HG02970 (cell line): ENCODE data around the gene ARHGEF10L.

Experiments
- ATAC-seq: cut with Tn5 transposase; IDR thresholded peaks from one replicate; pipeline ENCODE4 v1.9.1; 2021; ENCODE audit warnings: mild to moderate bottlenecking, moderate library complexity, moderate number of reproducible peaks; ENCODE audit not compliant: unreplicated experiment, low FRiP score

Gene ARHGEF10L

GRCh38 chr1:17648457-17649145 lies 109.1 kb downstream of the ARHGEF10L start:
- ATAC-seq = no peak

GRCh38 chr1:17649371-17650106 lies 110.0 kb downstream of the ARHGEF10L start:
- no peak for ATAC-seq

DNA sequence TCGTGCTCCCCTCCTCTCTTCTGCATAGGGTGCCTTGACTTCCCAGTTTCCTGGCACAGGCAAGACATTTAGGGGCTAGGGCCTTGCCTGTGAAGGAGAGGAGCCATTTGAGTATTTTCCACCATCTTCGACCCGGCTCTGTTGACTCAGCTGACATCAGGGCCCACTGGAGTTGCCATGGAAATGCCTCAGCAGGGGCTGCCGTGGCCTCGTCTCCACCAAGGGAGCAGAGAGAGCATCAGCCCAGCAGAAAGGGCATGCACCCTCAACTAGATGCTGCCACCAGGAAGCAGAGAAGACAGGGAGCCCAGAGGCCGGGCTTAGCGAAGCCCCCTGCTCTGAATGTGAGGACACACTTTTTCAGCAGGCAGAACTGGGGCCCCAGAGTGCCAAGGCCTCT lies 113.8 kb downstream of the ARHGEF10L start:
- ATAC-seq = no peak

DNA sequence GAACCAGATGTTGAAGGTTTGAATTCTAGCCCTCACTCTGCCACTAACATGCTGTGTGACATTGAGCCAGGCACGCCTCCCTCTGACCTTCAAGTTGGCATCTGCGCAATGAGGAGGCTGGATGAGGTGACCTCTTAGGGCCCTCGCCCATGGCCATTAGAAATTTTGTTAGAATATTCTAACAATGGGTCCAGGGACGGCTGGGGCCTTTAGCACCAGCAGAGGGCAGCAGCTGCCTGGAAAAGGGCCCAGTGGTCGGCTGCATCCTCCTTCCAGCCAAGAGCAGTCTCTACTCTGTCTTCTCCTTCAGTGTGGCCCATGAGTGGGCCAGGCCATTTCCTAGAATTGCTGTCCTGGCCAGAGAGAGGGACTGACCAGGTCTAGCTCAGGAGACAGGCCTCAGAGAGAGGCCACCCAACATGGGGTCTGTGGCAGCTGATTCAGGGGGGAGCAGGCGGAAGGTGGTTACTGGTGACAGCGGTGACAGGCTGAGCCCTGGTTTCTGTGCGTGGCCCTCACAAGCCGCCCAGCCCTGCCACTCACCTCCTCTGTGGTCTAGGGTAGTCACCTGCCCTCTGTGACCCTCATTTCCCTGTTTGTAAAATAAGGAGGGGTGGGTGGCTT lies 114.3 kb downstream of the ARHGEF10L start:
- ATAC-seq = no peak

DNA sequence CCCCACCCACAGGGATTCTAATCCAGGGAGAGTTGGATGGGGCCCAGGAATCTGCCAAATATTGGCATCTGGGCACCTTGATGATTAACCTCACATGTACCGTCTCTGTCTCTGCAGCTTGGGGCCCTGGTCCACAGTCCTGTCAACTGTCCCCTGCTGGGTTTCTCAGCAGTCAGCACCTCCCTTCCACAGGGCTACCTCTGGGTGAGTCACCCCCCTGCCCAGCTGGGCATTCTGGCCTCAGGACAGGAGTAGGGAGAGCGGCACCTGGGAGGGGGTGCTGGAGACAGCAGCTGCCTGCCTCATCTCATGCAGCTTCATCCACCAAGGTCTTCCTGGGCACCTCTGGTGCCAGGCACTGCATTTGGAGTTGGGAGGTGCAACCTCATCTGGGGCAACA lies 115.0 kb downstream of the ARHGEF10L start:
- no peak for ATAC-seq

DNA sequence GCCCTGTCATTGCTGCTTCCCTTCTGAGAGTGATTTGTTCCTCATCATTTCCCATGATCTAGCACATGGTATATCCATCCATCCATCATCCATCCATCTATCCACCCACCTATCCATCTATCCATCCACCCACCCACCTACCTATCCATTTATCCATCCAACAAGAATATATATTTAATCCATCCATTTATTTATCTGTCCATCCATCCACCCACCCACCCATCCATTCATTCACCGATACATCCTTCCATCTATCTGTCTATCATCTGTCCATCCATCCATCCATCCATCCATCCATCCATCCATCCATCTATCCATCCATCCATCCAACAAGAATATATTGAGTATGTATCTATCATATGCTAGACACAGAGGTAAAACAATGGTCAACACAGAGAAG lies 115.7 kb downstream of the ARHGEF10L start:
- no peak for ATAC-seq

DNA sequence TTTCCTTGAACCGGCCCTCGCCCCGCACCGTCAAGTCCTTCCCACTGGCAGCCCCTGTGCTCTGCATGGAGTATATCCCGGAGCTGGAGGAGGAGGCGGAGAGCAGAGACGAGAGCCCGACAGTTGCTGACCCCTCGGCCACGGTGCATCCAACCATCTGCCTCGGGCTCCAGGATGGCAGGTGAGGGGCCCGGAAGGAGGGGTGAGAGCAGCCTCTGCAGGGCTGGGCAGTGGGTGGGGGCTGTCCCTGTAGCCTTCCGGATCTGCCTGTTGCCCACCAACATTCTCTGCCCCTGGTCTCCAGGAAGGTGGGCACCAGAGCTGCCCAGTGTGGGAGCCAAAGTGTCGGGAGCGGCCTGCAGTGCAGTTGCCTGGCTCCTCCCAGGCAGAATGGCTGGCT lies 116.4 kb downstream of the ARHGEF10L start:
- ATAC-seq = no peak

- no peak for ATAC-seq
Observed at GRCh38 chr1:17657436-17657835, 117.9 kb downstream of the ARHGEF10L start.

DNA sequence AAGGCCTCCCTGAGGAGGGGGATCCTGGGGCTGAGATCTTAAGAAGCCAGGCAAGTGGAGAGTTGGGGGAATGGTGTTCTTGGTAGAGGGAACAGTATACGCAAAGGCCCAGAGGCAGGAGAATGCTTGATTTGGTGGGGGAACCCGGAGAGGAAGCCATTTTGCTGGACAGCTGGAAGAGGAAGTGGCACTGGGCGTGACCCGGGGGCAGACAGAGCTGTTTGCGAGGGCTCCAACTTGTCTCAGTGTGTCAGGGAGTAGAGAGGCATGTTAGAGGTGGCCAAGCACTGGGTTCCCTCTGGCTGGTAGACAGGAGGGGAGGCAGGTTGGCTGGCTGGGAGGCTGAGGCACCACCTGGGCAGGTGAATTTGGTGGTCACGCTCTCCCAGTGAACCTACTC lies 119.3 kb downstream of the ARHGEF10L start:
- ATAC-seq = no peak

DNA sequence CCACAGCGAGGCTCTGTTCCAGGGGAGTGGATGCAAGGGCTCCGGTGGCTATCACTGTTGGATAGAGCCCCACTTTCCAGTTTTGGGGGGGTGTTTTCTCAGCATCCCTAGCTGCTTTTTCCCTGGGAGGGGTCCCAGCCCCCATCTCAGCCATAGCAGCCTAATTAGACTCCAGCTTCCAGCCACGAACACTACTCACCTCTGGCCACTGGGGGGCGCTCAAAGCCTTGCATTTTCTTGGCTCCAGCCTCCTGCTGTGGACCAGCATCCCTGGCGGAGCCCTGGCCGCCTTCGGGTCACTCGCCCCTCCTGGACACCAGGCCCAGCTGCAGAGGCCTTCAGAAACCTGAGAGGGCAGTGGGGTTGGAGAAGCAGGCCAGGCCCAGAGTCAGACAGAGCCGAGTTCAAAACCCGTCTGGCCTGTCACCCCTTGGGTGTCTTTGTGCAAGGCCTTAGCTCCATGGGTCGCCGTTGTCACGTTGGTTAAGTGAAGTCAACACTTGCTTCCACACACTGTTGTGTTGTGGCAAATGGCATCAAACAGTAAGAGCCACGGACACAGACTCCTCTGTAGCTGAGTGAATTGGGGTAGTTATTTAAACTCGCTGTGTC lies 122.2 kb downstream of the ARHGEF10L start:
- ATAC-seq = no peak

- no peak for ATAC-seq
Observed at GRCh38 chr1:17662296-17662695, 122.8 kb downstream of the ARHGEF10L start.

GRCh38 chr1:17662786-17663185 lies 123.3 kb downstream of the ARHGEF10L start:
- no peak for ATAC-seq

- no peak for ATAC-seq
Observed at GRCh38 chr1:17663646-17664045, 124.1 kb downstream of the ARHGEF10L start.

GRCh38 chr1:17664322-17664721 lies 124.8 kb downstream of the ARHGEF10L start:
- no peak for ATAC-seq

- ATAC-seq = no peak
Observed at GRCh38 chr1:17665054-17665453, 125.6 kb downstream of the ARHGEF10L start.

- ATAC-seq = no peak
Observed at GRCh38 chr1:17665950-17666720, 126.6 kb downstream of the ARHGEF10L start.

DNA sequence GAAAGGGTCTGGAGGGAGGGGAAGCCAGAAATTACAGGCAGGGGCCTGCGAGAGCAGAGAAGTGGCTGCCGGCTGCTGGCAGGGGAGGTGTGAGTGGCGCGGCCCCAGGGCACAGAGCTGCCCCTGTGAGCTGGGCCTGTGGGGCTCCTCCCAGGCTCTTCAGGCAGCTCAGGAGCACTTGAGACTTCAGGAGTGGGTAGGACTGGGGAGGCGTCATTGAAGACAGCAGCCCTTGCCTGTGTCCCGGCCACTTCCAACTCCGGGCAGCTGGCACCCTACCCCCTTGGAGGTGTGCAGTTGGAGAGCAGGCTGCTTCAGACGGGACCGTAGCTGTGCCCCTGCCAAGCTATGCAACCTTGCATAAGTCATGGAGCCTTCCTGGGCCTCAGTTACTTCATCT lies 128.1 kb downstream of the ARHGEF10L start:
- no peak for ATAC-seq

GRCh38 chr1:17668195-17668594 lies 128.7 kb downstream of the ARHGEF10L start:
- ATAC-seq = no peak

- ATAC-seq = no peak
Observed at GRCh38 chr1:17668624-17669175, 129.2 kb downstream of the ARHGEF10L start.

GRCh38 chr1:17669305-17669704 lies 129.8 kb downstream of the ARHGEF10L start:
- ATAC-seq = no peak
